Stimulated activated CD8-positive, alpha-beta memory T cell treated with anti-CD3 and anti-CD28 coated beads, Interleukin-4, amount 100 ng/mL, for 24 hours (primary cell): ENCODE results near the gene CPN2.

Experiments
- DNase-seq: peaks from one replicate; pipeline ENCODE4 v3.0.0-alpha.2; 2020; ENCODE audit warnings: low read depth

The CPN2 gene

DNA sequence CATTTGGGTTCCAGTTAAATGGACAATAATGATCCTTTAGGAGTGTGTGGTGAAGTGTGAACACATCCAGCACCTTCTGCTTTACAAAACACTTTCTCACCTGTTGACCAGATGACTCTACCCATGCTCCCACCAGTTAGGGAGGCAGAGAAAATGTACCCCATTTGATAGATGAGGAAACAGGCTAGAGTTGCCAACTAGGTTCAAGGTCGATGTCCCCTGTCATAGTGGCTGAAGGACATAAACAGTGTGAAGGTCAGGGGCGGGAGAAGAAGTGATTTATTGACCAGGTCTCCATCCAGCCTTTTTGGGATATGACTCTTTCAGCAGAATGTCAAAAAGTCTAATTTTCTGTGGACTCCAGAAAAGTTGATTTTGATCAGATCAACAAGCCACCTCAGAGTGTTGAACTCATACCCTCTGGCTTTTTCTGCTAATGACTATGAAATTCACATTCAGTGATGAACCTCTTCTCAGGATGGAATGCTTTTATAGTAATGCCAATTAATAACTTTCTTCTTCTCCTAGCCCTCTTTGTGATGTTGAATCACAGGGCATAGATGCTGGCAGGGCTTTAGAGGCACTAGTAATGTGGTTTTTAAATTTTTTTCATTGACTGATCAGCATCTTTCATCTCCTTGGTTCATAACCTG is 57.5 kb downstream of the CPN2 start:
- no peak for DNase-seq

- no peak for DNase-seq
Measured at GRCh38 chr3:194292331-194292730, 58.8 kb downstream of the CPN2 start.
